ENCODE data around the gene NFYA. TPM values are rescaled to one million over a fixed set of nuclear protein-coding genes. Genes with fewer than 3 reads are reported as not detected.

NFYA gene
- total RNA-seq, 2 donors from 2014 or later: 23.1 to 48.3 TPM

GRCh38 chr6:41046084-41046483, 26.7 kb upstream of the NFYA start:
- intact Hi-C loops (cut with DNase I): no loop called here
- H3K27ac ChIP-seq: no peak overlapping the region
- TF ChIP-seq, protein P1, sequence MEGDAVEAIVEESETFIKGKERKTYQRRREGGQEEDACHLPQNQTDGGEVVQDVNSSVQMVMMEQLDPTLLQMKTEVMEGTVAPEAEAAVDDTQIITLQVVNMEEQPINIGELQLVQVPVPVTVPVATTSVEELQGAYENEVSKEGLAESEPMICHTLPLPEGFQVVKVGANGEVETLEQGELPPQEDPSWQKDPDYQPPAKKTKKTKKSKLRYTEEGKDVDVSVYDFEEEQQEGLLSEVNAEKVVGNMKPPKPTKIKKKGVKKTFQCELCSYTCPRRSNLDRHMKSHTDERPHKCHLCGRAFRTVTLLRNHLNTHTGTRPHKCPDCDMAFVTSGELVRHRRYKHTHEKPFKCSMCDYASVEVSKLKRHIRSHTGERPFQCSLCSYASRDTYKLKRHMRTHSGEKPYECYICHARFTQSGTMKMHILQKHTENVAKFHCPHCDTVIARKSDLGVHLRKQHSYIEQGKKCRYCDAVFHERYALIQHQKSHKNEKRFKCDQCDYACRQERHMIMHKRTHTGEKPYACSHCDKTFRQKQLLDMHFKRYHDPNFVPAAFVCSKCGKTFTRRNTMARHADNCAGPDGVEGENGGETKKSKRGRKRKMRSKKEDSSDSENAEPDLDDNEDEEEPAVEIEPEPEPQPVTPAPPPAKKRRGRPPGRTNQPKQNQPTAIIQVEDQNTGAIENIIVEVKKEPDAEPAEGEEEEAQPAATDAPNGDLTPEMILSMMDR (IDR thresholded peaks at IDR 0.05): no peak
- WGBS: 100% methylated on average over 1 of the region's 1 CpG
- no peaks in the 10 kb centered on the region for H3K36me3 ChIP-seq
- H3K4me1 ChIP-seq (replicated peaks): no peaks in the 10 kb centered on the region
- H3K9me3 ChIP-seq: no peaks in the 10 kb centered on the region
- no peaks in the 10 kb centered on the region for H3K27me3 ChIP-seq (replicated peaks; ENCODE audit: insufficient read depth)
- no peak overlapping the region for H3K4me3 ChIP-seq
- no peak for DNase-seq (ENCODE audit: low spot score)

- no peaks in the 10 kb centered on the region for H3K9me3 ChIP-seq
- DNase-seq (ENCODE audit: low spot score): no peak
- intact Hi-C loops (cut with DNase I): no loop called here
- WGBS: 93% methylated on average over 2 of the region's 2 CpGs
- H3K27ac ChIP-seq: no peak overlapping the region
- no peaks in the 10 kb centered on the region for H3K36me3 ChIP-seq
- no peaks in the 10 kb centered on the region for H3K4me1 ChIP-seq (replicated peaks)
- no peaks in the 10 kb centered on the region for H3K27me3 ChIP-seq (replicated peaks; ENCODE audit: insufficient read depth)
- H3K4me3 ChIP-seq: no peak overlapping the region
- no peak for TF ChIP-seq POLR2A (IDR thresholded peaks at IDR 0.05)
- no peak for TF ChIP-seq POLR2AphosphoS5 (IDR thresholded peaks at IDR 0.05)
- TF ChIP-seq, protein P1 (IDR thresholded peaks at IDR 0.05): no peak
These were observed 25.5 kb upstream of the NFYA start for GRCh38 chr6:41047306-41047705.

GRCh38 chr6:41047745-41048732, 24.7 kb upstream of the NFYA start:
- H3K9me3 ChIP-seq: no peaks in the 10 kb centered on the region
- no peak overlapping the region for H3K4me3 ChIP-seq
- H3K27me3 ChIP-seq (replicated peaks; ENCODE audit: insufficient read depth): no peaks in the 10 kb centered on the region
- intact Hi-C loops (cut with DNase I): no loop called here
- DNase-seq (ENCODE audit: low spot score): no peak
- no peak overlapping the region for H3K27ac ChIP-seq
- no peaks in the 10 kb centered on the region for H3K4me1 ChIP-seq (replicated peaks)
- 61% methylated on average over 9 of the region's 9 CpGs for WGBS
- no peak for TF ChIP-seq POLR2A (IDR thresholded peaks at IDR 0.05)
- TF ChIP-seq, protein P1 (IDR thresholded peaks at IDR 0.05): no peak
- no peak for TF ChIP-seq POLR2AphosphoS5 (IDR thresholded peaks at IDR 0.05)
- no peaks in the 10 kb centered on the region for H3K36me3 ChIP-seq

- TF ChIP-seq POLR2AphosphoS5 (IDR thresholded peaks at IDR 0.05) (no peak), POLR2A (IDR thresholded peaks at IDR 0.05) (no peak)
- intact Hi-C loops (cut with DNase I): no loop called here
- DNase-seq (ENCODE audit: low spot score): no peak
- no peak overlapping the region for H3K27ac ChIP-seq
- H3K36me3 ChIP-seq: no peaks in the 10 kb centered on the region
- H3K27me3 ChIP-seq (replicated peaks; ENCODE audit: insufficient read depth): no peaks in the 10 kb centered on the region
- no peaks in the 10 kb centered on the region for H3K9me3 ChIP-seq
- WGBS: 62% methylated on average over 1 of the region's 1 CpG
- H3K4me1 ChIP-seq (replicated peaks): no peaks in the 10 kb centered on the region
- no peak overlapping the region for H3K4me3 ChIP-seq
These were observed 23.3 kb upstream of the NFYA start for GRCh38 chr6:41049521-41049920.

DNA sequence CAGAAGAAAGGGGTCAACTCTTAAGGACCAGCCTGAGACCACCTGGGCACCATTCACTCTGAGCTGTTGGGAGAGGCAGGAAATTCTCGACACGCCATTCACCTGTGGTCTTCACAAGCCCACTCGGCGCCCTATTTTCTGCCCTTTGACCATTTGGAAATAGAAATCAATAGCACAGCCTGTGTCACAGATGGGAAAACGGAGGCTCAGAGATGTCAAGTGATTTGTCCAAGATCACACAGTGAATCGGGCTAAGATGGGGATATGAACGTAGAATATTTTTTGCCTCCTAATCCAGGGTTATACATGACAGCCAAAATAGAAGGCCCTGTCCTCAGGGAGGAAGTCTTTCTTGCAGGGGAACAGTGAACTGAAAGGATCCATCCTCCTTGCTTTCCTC, 22.8 kb upstream of the NFYA start:
- Histone ChIP-seq H3K9me3 (no peaks in the 10 kb centered on the region), H3K36me3 (no peaks in the 10 kb centered on the region), H3K27ac (no peak overlapping the region), H3K4me1 (replicated peaks) (no peaks in the 10 kb centered on the region), H3K27me3 (replicated peaks; ENCODE audit: insufficient read depth) (no peaks in the 10 kb centered on the region), H3K4me3 (no peak overlapping the region)
- no peak for TF ChIP-seq POLR2AphosphoS5 (IDR thresholded peaks at IDR 0.05)
- TF ChIP-seq, protein P1 (IDR thresholded peaks at IDR 0.05): no peak
- no peak for TF ChIP-seq POLR2A (IDR thresholded peaks at IDR 0.05)
- DNase-seq (ENCODE audit: low spot score): no peak
- intact Hi-C loops (cut with DNase I): no loop called here
- WGBS: 93% methylated on average over 7 of the region's 7 CpGs

All from prostate gland (tissue), 2 donors.